Tibial nerve (tissue), 4 donors: ENCODE measurements around the gene LCT. TPM values are rescaled to one million over a fixed set of nuclear protein-coding genes. Genes with fewer than 3 reads are reported as not detected.

ENCODE experiments used
- DNase-seq, 2 donors: peaks; one replicate each; pipeline ENCODE4 v3.0.0-alpha.2; 2019; ENCODE audit warnings: low spot score in 2 of 2
- H3K27ac ChIP-seq, 4 donors: fragments of 200-600 bp; sonication (generic) in 3 of 4; one replicate each; pipeline ENCODE4 v1.5.1; 2017 to 2019; ENCODE audit warnings: mild to moderate bottlenecking in 1 of 4
- H3K27me3 ChIP-seq, 2 donors: fragments of 200-600 bp; sonication (generic) in 1 of 2; one replicate each; pipeline versions ENCODE4 v1.5.1 to v1.6.0; 2017 to 2019
- H3K36me3 ChIP-seq, 3 donors: fragments of 200-600 bp; sonication (generic); one replicate each; pipeline ENCODE4 v1.5.1; 2018 to 2019
- H3K4me1 ChIP-seq, 4 donors: fragments of 200-600 bp; sonication (generic) in 3 of 4; one replicate each; pipeline ENCODE4 v1.5.1; 2017 to 2019
- H3K4me3 ChIP-seq, 4 donors: fragments of 200-600 bp; sonication (generic) in 3 of 4; one replicate each; pipeline ENCODE4 v1.5.1; 2017 to 2019; ENCODE audit warnings: mild to moderate bottlenecking in 1 of 4, moderate library complexity in 1 of 4
- H3K9me3 ChIP-seq, 4 donors: fragments of 200-600 bp; sonication (generic) in 3 of 4; one replicate each; pipeline ENCODE4 v1.5.1; 2017 to 2019
- CTCF ChIP-seq, 5 experiments: fragments of 200-600 bp in 3 of 5; fragments of 450-650 bp in 2 of 5; sonication (generic) in 3 of 5; IDR thresholded peaks; one replicate each; pipeline ENCODE4 v1.5.1; 2016 to 2019; ENCODE audit warnings: antibody characterized with exemption in 5 of 5, mild to moderate bottlenecking in 3 of 5, moderate library complexity in 2 of 5
- EP300 ChIP-seq, 2 donors: sonication (generic); formaldehyde crosslinking; IDR thresholded peaks; one replicate each; pipeline ENCODE4 v1.6.1; 2017; ENCODE audit warnings: antibody characterized with exemption in 2 of 2, mild to moderate bottlenecking in 1 of 2
- POLR2A ChIP-seq, 2 donors: fragments of 450-650 bp; IDR thresholded peaks; one replicate each; pipeline ENCODE4 v1.6.1; 2017; ENCODE audit warnings: antibody characterized with exemption in 2 of 2, mild to moderate bottlenecking in 2 of 2, moderate library complexity in 2 of 2
- WGBS, 2 donors: methylation state at CpG; one replicate each; pipeline ENCODE4 v1.1.5; 2018; 5-methylcytosine and 5-hydroxymethylcytosine counted together
- total RNA-seq, 4 donors: library from RNA; depleted of rRNA; stranded (reverse); fragments of >200 nt; gene quantifications; one replicate each; pipeline ENCODE4 v1.1.0, GENCODE V29; 2016

LCT gene
- total RNA-seq, 4 donors from 2014 or later = under 0.01 TPM; not detected in 3

DNA sequence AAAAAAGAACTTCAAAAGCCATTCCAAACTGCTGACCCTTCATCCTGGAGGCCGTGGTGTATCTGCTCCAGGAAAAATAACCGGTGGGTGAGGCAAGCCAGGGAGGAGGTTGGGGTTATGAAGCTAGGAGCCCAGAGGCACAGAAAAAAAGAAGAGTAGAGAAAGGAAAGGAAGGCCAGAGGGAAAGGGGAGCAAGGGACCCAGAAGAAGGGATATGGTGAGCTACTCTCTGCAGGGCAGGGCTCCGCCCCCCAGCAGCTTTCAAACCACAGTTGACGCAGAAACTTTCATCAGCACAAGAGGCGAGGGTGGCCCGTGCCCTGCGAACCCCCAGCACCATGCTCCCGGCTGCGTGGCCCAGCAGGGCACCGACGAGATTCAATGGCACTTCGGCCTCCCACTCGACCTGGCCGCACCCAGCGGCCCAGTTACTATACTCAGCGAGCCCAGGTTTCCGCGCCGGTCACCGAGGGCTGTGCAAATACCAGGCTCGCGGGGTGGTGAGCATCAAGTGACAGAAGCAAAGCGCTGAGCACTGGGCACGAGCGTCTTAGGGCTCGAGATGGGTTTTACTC is 38.6 kb upstream of the LCT start:
- TF ChIP-seq POLR2A (IDR thresholded peaks at IDR 0.05) = peak in 1 of 2 donors; percentile 13
- no peak for TF ChIP-seq EP300 (IDR thresholded peaks at IDR 0.05)
- peak overlapping the region; percentile 87 to 94 (median 90) for H3K27ac ChIP-seq
- peak; percentile 19 to 36 for DNase-seq
- H3K36me3 ChIP-seq = peaks cover 0 to 20% (median 0%) of the 10 kb centered on the region in 3 donors
- no peaks in the 10 kb centered on the region for H3K27me3 ChIP-seq
- 2% methylated on average over 18 to 22 of the region's 26 CpGs for WGBS, 2 donors
- H3K4me1 ChIP-seq = peaks cover 0 to 25% (median 11%) of the 10 kb centered on the region in 4 donors
- no peaks in the 10 kb centered on the region for H3K9me3 ChIP-seq
- H3K4me3 ChIP-seq = peak overlapping the region; percentile 56 to 95 (median 92)

DNA sequence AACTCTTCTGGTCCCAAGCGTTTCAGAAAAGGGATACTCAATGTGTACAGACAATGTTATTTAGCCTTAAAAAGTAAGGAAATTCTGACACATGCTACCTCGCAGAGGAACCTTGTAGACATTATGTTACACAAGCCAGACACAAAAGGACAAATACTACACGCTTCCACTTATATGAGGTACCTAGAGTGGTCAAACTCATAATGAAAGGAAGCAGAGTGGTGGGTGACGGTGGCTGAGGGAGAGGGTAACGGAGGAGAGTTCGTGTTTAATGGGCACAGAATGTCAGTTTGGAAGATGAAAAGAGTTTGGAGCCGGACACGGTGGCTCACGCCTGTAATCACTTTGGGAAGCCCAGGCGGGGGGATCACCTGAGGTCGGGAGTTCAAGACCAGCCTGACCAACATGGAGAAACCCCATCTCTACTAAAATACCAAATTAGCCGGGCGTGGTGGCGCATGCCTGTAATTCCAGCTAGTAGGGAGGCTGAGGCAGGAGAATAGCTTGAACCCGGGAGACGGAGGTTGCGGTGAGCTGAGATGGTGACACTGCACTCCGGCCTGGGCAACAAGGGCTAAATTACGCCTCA is 37.9 kb upstream of the LCT start:
- peaks cover 0 to 27% (median 0%) of the 10 kb centered on the region in 3 donors for H3K36me3 ChIP-seq
- WGBS, 2 donors = 74 to 76% methylated on average over 19 of the region's 19 CpGs
- no peak for TF ChIP-seq CTCF (IDR thresholded peaks at IDR 0.05)
- no peak for TF ChIP-seq POLR2A (IDR thresholded peaks at IDR 0.05)
- no peak for TF ChIP-seq EP300 (IDR thresholded peaks at IDR 0.05)
- H3K27me3 ChIP-seq = no peaks in the 10 kb centered on the region
- peak overlapping the region; percentile 56 to 95 (median 92) for H3K4me3 ChIP-seq
- DNase-seq = no peak
- peaks cover 0 to 25% (median 11%) of the 10 kb centered on the region in 4 donors for H3K4me1 ChIP-seq
- H3K27ac ChIP-seq = peak overlapping the region in 2 of 4 donors; percentile 87 to 92
- no peaks in the 10 kb centered on the region for H3K9me3 ChIP-seq

DNA sequence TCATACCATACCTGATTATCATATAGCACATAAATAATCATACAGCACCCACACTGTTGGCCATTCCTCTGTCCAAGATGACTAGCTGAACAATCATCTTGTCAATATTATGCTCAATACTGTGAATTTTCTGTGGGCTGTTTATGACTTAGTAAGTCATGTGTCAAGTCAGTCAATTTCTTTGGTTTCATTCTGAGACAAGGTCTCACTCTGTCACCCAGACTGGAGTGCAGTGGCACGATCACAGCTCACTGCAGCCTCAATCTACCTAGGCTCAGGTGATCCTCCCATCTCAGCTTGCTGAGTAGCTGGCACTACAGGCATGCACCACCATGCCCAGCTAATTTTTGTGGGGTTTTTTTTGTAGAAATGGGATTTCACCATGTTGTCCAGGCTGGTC is 33.6 kb upstream of the LCT start:
- Histone ChIP-seq H3K9me3 (no peaks in the 10 kb centered on the region), H3K27me3 (no peaks in the 10 kb centered on the region), H3K36me3 (peaks cover 0 to 67% (median 7%) of the 10 kb centered on the region in 3 donors), H3K27ac (no peak overlapping the region), H3K4me3 (no peak overlapping the region), H3K4me1 (peaks cover 0 to 19% (median 10%) of the 10 kb centered on the region in 4 donors)
- TF ChIP-seq EP300 (IDR thresholded peaks at IDR 0.05) (no peak), POLR2A (IDR thresholded peaks at IDR 0.05) (no peak), CTCF (IDR thresholded peaks at IDR 0.05) (no peak)
- no peak for DNase-seq
- 90% methylated on average over 1 of the region's 1 CpG; no CpG with 5 or more reads in 1 of the 2 donors for WGBS, 2 donors

DNA sequence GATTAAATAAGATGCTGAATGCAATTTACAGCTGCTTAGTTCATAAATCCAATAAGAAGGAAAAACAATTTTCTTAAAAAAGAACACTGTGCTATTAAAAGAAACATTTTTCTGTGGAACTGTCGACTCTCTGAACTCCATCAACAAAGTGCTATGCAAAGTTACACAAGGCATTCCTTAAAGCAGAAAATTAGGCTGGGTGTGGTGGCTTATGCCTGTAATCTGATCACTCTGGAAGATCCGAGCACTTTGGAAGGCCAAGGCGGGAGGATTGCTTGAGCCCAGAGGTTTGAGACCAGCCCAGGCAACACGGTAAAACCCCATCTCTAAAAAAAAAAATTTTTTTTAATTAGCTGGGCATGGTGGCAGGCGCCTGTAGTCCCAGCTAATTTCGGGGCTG is 26.2 kb upstream of the LCT start:
- Histone ChIP-seq H3K27ac (no peak overlapping the region), H3K4me3 (no peak overlapping the region), H3K36me3 (peaks cover 0 to 97% (median 12%) of the 10 kb centered on the region in 3 donors), H3K4me1 (no peaks in the 10 kb centered on the region), H3K9me3 (no peaks in the 10 kb centered on the region), H3K27me3 (no peaks in the 10 kb centered on the region)
- no peak for DNase-seq
- WGBS, 2 donors = 69 to 76% methylated on average over 6 of the region's 6 CpGs
- TF ChIP-seq EP300 (IDR thresholded peaks at IDR 0.05) (no peak), CTCF (IDR thresholded peaks at IDR 0.05) (no peak), POLR2A (IDR thresholded peaks at IDR 0.05) (no peak)

- WGBS, 2 donors = 75 to 81% methylated on average over 4 of the region's 4 CpGs
- Histone ChIP-seq H3K4me1 (no peaks in the 10 kb centered on the region), H3K27ac (no peak overlapping the region), H3K9me3 (no peaks in the 10 kb centered on the region), H3K36me3 (peaks cover 0 to 97% (median 12%) of the 10 kb centered on the region in 3 donors), H3K27me3 (no peaks in the 10 kb centered on the region), H3K4me3 (no peak overlapping the region)
- DNase-seq = no peak
- no peak for TF ChIP-seq CTCF (IDR thresholded peaks at IDR 0.05)
- no peak for TF ChIP-seq POLR2A (IDR thresholded peaks at IDR 0.05)
- no peak for TF ChIP-seq EP300 (IDR thresholded peaks at IDR 0.05)
Measured at GRCh38 chr2:135862718-135863117, 25.7 kb upstream of the LCT start.
